ENCODE results near the gene CLDN9.
"Not testable (repeated sequence)": the region's sequence is repeated elsewhere in the genome, so short reads cannot be mapped to it uniquely, and the experiment has no call there.

The CLDN9 gene

DNA sequence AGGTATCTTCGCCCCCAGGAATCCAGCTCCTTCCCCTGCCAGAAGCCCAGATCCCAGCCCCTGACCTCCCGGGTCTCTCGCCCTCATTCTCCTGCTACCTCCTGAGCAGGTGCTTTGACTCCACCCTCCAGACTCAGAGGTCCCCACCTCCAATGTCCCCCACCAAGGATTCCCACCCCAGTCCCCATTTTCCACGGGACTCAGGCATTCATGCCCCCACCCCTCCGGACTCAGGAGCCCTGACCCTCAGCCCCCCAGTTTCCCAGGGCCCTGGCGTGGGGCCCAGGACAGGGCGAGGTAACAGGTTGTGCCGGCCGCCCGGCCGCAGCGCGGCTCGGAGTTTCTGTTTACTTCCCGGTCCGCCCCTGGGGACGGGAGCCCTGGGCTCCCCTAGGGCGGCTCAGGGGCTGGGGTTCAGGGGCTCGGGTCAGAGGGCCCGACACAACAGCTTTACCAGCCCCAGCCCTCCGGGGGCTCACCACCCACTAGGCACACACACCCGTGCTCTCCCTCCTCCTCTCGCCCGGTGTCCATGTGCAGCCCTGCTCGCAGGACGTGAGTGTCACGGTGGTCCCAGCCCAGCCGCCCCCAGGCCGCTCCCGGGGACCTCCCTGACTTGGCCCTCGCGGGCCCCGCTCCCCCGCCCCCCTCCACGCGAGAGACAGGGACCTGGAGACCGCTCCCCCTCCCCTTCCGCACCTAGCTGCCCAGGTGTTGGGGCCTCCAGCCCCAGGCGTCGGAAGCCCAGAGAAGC is 23.4 kb downstream of the CLDN9 start:
- DNase-seq: no peak

DNA sequence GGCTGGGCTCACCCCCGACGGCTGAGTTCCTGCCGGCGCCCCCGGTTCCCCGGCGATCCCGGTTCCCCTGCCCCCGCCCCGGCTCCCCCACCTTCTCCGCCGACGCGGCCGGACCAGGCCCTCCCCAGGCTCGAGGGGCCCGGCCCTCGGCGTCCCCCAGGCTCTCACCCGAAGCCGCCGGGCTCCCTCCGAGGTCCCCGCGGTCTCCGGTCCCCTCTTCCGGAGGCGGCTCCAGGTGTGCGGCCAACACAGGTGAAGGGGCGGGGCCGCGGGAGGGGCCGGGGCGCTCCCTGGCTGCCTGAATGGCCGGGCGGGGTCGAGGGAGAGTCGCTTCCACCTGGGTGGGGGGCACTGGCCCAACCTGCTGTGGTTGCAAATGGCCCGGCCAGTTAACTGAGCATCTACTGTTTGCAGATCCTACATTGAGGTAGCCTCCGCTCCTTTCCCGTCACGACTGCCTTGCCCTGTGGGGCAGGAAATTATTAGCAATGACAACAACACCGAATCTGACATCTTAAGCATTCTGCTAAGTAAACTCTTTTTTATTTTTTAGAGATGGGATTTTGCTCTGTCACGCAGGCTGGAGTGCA is 24.1 kb downstream of the CLDN9 start, which contains the start of gene BICDL2:
Gene BICDL2 (minus strand): TSS at position 219 of the 590 bp plus-strand sequence. CDS start 1,448 bp downstream, outside the sequence.
- no peak for DNase-seq

DNA sequence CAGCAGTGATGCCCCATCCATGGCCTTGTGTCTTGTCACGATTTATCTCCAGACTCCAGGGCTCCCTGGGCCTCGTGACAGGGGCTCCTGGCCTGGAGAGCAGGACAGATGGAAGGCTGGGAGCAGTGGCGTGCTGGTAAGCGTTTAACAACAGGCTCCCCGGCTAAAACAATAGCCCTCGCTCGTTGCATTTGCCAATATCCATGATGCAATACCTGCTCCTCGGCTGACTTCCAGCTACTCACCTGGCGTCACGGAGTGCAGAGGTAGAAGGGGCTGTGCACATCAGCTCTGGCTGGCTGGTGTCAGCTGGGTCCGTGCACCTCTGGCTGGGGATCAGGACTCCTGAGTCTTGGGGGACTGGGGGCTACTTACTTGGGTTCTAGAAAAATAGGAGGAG is 25.5 kb downstream of the CLDN9 start:
- no peak for DNase-seq

DNA sequence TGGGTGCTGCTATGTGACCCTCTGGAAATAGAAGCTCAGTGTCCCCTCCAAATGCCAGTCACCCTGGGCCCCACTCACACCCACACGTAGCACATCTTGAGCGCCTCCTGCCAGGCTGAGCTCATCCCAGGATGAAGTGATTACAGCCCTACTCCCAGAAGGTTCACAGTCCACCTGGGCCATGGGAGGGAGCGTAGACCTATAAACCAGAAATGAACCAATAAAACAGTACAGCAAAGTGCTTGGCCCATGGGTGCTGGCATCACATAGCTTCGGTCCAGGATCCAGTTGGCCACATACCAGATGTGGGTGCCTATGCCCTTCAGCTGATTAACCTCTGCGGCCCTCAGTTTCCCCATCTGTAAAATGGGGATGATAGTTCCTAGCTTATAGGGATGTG is 26.2 kb downstream of the CLDN9 start:
- DNase-seq: no peak

DNA sequence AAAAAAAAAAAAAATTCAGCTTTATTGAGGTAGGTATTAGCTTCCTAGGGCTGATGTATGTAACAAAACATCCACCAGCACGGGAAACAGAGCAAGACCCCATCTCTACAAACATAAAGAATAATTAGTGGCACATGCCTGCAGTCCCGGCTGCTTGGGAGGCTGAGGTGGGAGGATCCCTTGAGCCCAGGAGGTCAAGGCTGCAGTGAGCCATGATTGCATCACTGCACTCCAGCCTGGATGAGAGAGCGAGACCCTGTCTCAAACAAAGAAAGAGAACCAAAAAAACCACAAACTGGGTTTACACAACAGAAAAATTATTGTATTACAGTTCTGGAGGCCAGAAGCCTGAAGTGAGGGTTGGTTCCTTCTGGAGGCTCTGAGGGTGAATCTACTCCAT is 29.7 kb downstream of the CLDN9 start:
- DNase-seq: no peak

DNA sequence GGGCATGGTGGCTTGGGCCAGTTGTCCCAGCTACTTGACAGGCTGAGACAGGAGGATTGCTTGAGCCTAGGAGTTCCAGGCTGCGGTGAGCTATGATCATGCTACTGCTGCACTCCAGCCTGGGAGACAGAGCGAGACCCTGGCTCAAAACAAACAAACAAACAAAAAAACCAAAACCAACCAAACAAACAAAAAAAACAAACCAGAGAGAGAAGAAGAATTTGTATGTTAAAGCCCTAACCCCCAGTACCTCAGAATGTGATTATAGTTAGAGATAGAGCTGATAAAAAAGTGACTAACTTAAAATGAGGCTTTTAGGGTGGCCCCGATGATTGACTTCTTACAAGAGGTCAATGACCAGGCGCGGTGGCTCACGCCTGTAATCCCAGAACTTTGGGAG is 32.0 kb downstream of the CLDN9 start:
- DNase-seq: no peak

DNA sequence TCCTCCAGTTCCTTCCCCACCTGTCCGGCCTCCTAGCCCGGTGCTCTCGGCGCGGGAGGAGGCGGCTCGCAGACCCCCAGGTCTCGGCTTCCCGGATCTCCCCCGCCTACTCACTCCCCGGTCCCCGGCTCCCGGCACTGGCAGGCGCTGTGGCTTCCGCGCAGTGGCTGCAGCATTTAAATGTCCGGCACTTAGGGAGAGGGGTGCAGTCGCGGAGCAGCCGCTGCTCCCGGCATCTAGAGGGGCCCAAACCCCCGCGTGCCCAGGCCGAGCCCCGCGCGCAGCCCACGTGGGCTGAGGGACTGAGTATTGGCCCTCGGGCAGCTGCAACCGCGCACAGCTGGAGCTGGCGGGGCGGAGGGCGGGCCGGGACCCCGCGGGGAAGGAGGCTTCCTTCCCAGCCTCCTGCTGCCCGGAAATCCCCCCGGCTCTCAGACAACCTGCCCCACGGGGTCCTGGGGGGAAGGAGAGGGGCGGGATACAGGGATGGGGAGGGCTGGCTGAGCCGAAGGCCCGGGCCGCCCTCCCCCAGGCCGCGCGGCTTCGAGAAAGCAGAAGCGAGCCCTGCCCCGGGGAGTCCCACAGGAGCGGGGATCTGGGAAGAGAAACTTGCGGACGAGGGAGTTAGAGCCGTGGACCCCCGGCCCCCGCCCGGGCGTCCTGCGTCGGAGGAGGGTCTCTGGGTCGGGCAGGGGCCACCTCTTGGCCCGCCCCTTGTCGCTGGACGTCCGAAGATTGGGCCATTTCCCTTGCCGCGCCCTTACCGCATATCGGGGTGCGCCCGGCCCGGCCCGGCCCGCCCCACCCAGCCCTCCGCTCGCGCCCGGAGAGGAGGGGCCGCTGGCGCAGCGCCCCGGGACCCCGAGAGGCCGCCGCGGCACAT is 33.3 kb downstream of the CLDN9 start, which contains the start of gene MMP25:
Gene MMP25 (plus strand): TSS at position 804 of the 883 bp plus-strand sequence. CDS start 357 bp downstream, outside the sequence.
- no peak for DNase-seq

DNA sequence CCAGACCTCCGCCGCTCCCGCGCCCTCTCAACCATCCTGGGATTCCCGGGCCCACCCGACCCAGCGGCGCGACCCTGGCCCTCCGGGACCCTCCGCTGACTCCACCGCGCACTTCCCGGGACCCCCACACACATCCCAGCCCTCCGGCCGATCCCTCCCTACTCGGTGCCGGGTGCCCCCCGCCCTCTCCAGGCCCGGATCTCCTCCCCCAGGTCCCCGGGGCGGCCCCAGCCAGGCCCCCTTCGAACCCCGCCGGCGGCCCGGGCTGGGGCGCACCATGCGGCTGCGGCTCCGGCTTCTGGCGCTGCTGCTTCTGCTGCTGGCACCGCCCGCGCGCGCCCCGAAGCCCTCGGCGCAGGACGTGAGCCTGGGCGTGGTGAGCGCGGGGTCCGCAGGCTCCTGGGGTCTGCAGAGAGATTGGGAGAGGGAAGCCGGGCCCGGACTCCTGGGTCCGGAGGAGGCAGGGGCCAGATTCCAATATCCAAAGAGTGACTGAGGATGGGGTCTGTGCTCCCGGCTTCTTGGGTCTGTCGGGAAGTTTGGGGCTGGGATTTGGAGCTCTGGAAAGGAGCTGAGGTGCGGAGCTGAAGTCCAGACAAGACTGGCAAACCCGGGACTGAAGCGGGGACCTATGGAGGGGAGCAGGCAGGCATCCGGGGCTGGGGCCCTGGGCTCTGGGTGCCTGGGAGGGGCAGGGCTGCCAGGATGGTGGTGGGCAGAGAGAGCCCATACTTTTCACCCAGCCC is 34.1 kb downstream of the CLDN9 start:
- no peak for DNase-seq

DNA sequence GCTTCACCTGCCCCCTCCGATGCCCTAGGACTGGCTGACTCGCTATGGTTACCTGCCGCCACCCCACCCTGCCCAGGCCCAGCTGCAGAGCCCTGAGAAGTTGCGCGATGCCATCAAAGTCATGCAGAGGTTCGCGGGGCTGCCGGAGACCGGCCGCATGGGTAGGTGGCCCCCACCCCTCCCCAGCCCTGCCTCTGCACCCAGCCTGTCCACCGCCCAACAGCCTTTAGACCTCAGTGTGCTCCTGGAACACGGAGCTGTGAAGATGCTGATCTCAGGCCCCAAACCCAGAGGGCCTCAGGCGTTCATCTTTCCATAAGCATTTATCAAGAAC is 34.6 kb downstream of the CLDN9 start:
- no peak for DNase-seq

DNA sequence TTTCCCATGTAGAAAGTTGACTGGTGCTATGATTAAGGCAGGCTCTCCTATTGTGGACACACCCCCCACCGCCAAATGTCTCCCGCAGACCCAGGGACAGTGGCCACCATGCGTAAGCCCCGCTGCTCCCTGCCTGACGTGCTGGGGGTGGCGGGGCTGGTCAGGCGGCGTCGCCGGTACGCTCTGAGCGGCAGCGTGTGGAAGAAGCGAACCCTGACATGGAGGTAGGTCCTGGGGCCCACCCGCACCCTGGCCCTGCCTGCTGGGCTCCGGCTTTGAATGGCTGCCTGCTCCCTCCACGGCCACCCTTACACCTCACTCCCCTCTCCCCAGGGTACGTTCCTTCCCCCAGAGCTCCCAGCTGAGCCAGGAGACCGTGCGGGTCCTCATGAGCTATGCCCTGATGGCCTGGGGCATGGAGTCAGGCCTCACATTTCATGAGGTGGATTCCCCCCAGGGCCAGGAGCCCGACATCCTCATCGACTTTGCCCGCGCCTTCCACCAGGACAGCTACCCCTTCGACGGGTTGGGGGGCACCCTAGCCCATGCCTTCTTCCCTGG is 37.3 kb downstream of the CLDN9 start:
- no peak for DNase-seq

DNA sequence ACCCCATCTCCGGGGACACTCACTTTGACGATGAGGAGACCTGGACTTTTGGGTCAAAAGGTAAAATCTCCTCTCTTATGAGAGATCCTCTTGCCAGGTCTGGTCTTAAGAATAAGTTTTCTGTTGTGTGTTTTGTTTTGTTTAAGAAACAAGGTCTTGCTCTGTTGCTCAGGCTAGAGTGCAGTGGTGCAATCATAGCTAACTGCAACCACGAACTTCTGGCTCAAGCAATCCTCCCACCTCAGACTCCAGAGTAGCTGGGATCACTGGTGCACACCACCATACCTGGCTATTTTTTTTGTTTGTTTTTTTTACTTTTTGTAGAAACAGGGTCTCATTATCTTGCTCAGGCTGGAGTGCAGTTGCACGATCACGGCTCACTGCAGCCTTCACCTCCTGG is 37.8 kb downstream of the CLDN9 start:
- DNase-seq: no peak

DNA sequence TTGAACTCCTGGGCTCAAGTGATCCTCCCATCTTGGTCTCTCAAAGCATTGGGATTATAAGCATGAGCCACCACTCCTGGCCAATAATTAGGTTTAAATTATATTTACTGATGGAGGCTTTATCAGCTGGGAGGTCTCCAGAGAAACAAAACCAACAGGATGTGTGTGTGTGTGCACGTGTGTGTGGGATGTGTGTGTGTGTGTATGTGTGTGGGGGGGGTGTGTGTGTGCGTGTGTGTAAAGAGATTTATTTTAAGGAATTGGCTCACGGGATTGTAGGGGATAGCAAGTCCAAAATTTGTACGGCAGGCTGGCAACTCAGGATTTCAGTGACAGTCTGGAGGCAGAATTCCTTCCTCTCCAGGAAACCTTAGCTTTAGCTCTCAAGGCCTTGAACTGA is 38.3 kb downstream of the CLDN9 start:
- DNase-seq: no peak

DNA sequence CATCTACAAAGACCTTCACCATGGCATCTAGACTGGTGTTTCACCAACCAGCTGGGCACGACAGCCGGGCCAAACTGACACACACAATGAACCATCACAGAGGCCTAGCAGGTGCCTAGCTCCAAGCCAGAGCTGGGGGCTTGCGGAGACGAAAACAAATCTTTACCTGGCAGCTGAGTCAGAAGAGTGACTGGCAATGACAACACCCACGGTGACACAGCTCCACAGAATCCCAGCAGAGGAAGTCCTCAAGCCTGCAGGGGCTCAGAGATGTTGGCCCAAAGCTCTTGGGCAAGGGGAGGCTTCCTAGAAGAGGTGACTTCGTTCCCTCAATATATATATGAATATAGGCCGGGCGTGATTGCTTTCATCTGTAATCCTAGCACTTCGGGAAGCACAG is 38.8 kb downstream of the CLDN9 start:
- DNase-seq: no peak

DNA sequence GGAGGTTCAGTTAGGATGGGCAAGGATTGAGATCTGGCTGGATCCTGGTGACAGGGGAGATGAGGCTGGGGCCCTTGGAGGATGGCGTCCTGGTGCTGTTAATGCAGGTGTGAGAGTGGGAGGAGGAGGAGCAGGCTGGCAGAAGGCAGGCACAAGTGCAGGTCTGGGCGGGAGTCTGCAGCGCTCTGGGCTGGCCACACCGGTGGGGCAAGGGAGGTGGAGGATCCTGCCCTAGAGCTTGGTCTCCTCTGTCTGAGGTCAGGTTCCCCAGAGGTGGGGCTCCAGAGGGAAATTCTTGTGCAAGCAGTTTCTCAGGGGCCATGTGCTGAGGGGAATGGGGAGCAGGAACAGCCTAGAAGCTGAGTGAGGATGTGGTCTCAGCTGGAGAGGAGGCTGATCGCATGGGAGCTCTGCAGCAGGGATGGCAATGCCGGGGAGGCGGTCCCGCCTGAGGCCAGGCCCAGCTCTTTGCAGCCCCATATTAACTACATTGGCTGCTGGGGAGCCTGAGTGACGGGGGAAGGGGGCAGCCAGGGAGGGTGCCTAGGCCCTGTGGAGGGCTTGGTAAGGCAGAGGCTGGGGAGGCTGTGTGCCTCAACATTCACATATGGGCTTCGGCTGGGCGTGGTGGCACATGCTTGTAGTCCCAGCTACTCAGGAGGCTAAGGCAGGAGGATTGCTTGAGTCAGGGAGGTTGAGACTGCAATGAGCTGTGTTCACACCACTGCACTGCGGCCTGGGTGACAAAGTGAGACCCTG is 40.0 kb downstream of the CLDN9 start:
- DNase-seq: not testable (repeated sequence)

DNA sequence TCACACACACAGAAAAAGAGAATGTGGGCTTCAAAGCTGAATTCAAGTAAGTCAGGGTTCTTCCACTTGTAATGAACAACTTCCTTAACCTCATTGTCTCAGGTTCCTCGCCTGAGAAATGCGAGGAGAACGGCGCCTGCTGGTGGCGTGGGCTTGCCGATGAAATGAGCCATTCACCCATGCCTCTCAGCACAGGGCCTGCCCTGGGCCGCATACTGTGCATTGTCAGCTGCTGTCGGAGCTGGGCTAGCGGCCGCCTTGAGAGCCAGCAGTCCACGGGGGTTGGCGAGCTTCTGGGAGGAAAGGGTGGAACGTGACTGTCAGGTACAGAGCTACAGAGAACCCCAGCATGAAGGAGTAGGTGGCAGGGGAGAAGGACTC is 40.6 kb downstream of the CLDN9 start:
- DNase-seq: not testable (repeated sequence)

DNA sequence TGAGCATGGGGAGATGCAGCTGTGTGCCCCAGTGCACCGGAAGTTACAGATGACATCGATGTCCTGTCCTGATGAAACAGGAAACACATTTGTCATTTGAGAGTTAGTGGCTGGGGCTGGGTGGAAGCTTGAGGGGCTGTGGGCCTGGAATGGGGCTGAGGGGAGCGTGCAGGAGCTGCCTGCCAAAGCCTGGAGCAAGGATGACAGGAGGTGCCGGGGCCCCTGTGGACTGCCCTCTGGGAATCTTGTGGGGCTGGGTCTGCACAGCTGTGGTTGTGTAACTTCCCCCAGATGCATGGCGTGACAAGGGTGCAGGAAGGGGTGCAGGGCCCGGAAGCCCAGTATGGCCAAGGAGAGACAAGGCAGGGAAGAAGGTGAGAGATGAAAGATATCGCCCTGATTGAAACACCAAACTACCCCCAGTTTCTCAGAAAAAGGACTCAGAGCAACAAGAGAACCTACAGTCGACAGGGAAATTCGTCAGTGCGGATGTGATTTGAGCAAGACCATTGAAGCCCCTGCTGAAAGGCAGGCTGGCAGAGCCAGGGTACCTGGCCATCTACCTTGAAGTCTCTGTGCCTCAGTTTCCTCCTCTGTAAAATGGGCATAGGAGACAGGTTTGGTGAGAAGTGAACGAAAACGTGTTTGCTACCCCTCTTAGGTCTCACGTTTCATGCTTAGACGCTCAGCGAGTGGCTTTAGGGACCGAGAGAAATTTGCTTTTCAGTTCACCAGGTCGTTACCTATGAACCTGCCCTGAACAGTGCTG is 42.4 kb downstream of the CLDN9 start:
- no peak for DNase-seq

DNA sequence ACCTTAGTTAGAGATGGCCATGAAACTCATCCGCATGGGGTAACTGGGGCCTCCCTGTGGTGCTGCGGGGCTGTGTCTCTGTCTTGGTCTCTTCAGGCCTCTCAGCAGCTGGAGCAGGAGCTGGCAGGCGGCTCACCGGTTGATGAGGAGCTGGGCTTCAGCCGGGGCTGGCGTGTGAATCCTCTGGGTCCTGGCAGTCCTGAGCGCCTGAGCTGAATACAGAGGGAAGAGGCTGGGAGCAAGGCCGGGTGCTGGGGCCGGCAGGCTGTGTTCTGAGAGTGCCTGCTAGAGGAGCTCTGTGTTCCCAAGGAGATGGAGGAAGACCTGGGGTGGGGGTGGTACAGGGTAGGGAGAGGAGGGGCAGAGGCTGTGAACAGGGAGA is 43.0 kb downstream of the CLDN9 start:
- not testable (repeated sequence) for DNase-seq

DNA sequence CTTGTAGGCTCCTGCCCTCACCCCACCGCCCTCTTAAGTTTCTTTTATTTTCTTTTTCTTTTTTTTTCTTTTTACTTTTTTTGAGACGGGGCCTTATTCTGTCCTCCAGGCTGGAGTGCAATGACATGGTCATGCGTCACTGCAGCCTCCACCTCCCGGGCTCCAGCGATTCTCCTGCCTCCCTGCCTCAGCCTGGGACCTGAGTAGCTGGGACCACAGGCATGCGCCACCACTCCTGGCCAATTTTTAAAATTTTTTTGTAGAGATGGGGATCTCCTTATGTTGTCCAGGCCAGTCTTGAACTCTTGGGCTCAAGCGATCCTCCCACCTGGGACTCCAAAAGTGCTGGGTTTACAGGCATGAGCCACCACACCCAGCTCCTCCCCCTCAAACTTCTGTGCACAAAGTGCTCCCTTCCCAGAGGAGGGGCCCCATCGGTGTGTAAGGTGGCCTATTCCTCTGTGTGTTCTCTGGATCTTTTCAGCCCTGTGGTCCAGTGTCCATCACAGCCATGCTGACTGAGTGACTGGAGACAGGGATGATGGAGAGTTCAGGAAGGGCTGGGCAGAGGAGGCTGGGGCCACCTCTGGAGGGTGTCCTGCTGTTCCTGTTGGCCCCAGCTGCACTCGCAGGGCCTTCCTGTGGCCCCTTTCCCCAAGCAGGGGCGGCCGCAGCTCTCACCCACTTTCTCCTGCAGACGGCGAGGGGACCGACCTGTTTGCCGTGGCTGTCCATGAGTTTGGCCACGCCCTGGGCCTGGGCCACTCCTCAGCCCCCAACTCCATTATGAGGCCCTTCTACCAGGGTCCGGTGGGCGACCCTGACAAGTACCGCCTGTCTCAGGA is 43.8 kb downstream of the CLDN9 start:
- DNase-seq: no peak

DNA sequence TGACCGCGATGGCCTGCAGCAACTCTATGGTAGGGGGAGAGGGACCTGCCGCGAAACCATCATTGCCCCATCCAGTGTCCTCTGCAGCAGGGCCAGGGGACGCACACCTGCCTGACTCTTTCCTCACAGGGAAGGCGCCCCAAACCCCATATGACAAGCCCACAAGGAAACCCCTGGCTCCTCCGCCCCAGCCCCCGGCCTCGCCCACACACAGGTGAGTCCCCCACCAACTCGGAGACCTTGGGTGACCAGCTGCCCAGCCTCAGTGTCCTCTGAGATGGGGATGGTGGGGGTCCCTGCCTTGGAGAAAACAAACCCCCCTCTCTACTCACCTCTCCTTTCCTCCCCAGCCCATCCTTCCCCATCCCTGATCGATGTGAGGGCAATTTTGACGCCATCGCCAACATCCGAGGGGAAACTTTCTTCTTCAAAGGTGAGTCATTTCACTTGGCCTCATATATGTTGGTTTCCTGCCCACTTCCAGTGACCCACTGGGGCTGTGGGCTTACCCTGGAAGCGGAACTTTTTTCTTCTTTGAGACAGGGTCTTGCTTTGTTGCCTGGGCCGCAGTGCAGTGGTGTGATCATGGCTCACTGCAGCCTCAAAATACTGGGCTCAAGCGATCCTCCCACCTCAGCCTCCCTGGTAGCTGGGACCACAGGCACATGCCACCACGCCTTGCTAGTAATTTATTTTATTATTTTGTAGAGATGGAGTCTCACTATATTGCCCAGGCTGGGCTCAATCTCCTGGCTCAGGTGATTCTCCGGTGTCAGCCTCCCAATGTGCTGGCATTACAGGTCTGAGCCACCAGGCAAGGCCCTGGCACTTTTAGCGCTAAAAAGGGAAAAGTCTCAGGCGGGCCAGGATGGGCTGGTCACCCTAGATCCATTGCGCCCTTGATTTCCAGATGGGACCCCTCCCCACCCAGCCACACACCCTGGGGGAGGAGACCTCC is 44.7 kb downstream of the CLDN9 start:
- no peak for DNase-seq

Data from COR-L47 (cell line).